OCI-M1 (cell line): ENCODE measurements around the gene UBE2V1.
"Not testable (repeated sequence)": the region's sequence is repeated elsewhere in the genome, so short reads cannot be mapped to it uniquely, and the experiment has no call there.

Experiments used
- DNase-seq: peaks from one replicate; lab custom pipeline; 2025; lab: John Stamatoyannopoulos, UW

The UBE2V1 gene

GRCh38 chr20:50137702-50138101, 24.8 kb upstream of the UBE2V1 start:
- DNase-seq: not testable (repeated sequence)

- no peak for DNase-seq
Measured at GRCh38 chr20:50136822-50137599, 24.1 kb upstream of the UBE2V1 start.

GRCh38 chr20:50135157-50135556, 22.2 kb upstream of the UBE2V1 start:
- DNase-seq: not testable (repeated sequence)

- DNase-seq: no peak
Measured at GRCh38 chr20:50133474-50134217, 20.7 kb upstream of the UBE2V1 start.

- DNase-seq: no peak
Measured at GRCh38 chr20:50133041-50133440, 20.1 kb upstream of the UBE2V1 start.

- no peak for DNase-seq
Measured at GRCh38 chr20:50130995-50131394, 18.0 kb upstream of the UBE2V1 start.

GRCh38 chr20:50130356-50130723, 17.4 kb upstream of the UBE2V1 start:
- no peak for DNase-seq

GRCh38 chr20:50129662-50130355, 16.9 kb upstream of the UBE2V1 start:
- peak; percentile 88 for DNase-seq

- no peak for DNase-seq
Measured at GRCh38 chr20:50128520-50128905, 15.6 kb upstream of the UBE2V1 start.

- no peak for DNase-seq
Measured at GRCh38 chr20:50127587-50128519, 14.9 kb upstream of the UBE2V1 start.

GRCh38 chr20:50126662-50127061, 13.7 kb upstream of the UBE2V1 start:
- DNase-seq: no peak

- no peak for DNase-seq
Measured at GRCh38 chr20:50125279-50125678, 12.3 kb upstream of the UBE2V1 start.

GRCh38 chr20:50124496-50124895, 11.5 kb upstream of the UBE2V1 start:
- DNase-seq: no peak

GRCh38 chr20:50123418-50123817, 10.5 kb upstream of the UBE2V1 start:
- DNase-seq: no peak

- DNase-seq: no peak
Measured at GRCh38 chr20:50122763-50123162, 9.8 kb upstream of the UBE2V1 start.

GRCh38 chr20:50121858-50122271, 8.9 kb upstream of the UBE2V1 start:
- DNase-seq: peak; percentile 27

GRCh38 chr20:50120935-50121693, 8.2 kb upstream of the UBE2V1 start:
- DNase-seq: peak; percentile 62

GRCh38 chr20:50118203-50118602, 5.3 kb upstream of the UBE2V1 start:
- no peak for DNase-seq

- DNase-seq: no peak
Measured at GRCh38 chr20:50116368-50116999, 3.5 kb upstream of the UBE2V1 start.

GRCh38 chr20:50115591-50116367, 2.8 kb upstream of the UBE2V1 start:
- DNase-seq: peak; percentile 97
